HG02852 (cell line): ENCODE results near the gene PPP1R14B.

ENCODE experiments used
- ATAC-seq: cut with Tn5 transposase; IDR thresholded peaks from one replicate; pipeline ENCODE4 v1.9.1; 2021; ENCODE audit warnings: mild to moderate bottlenecking, moderate library complexity; ENCODE audit not compliant: unreplicated experiment

The PPP1R14B gene

DNA sequence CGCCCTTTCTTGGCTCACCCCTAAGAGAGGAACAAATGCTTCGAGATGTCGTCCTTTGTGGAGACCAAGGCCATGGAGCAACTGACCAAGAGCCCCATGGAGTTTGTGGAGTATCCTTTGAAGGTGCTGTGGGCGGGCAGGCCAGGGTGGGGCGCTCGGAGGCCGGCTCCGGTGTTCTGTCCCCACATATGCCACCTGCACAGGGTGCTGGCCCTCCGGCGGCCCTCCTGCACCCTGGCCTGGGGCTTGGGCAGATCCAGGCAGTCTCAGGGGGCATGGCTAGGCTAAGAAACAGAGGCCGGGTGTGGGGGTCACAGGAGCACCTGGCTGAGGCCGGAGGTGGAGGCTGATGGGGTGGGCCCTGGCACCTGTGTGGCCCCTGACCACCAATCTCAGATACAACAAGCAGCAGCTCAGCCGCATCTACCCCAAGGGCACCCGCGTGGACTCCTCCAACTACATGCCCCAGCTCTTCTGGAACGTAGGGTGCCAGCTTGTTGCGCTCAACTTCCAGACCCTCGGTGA is 14.9 kb upstream of the PPP1R14B start:
- no peak for ATAC-seq

DNA sequence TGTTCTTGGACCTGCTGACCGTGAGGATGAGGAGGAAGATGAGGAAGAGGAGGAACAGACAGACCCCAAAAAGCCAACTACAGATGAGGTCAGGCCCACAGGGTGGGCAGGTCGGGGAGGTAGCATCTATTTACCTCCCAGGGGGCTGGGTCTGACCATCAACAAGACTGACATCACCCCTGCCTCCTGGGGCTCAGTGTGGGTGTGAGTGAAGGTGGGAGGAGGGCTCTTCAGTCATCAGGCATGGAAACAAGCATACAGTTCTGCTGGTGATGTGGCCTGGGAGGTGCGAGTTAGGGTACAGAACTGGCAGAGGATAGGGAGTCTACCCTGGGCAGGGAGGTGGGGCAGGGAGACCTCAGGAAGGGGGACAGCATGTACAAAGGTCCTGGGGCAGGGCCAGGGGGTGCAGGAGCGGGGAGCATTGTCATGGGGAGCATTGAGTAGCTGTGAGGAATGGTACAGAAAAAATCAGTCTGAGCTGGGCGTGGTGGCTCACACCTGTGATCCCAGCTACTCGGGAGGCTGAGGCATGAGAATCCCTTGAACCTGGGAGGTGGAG is 13.5 kb upstream of the PPP1R14B start:
- ATAC-seq, result no peak

DNA sequence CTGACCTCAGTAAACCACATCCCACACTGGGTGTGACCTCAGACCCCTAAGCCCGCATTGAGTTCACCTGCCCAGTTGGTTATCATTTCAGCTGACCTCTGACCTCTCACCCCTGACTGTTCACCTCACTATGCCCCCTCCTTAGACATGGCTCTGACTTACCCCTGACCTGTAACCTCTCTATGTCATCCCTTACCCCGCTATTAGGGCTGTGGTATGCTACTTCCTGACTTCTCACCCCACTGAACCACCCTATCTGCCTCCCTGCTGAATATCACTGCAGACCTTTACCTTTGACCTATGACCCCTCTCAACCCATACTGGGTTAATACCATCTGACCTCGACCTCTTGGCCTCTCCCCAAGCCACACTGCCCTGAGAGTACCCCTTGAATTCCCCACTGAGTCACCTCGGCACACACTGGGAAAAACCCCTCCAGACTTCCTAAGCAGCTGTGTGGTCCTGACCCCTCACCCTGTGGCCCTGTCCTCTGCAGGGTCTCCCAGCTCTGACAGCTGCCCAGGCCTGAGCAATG is 12.9 kb upstream of the PPP1R14B start:
- no peak for ATAC-seq

DNA sequence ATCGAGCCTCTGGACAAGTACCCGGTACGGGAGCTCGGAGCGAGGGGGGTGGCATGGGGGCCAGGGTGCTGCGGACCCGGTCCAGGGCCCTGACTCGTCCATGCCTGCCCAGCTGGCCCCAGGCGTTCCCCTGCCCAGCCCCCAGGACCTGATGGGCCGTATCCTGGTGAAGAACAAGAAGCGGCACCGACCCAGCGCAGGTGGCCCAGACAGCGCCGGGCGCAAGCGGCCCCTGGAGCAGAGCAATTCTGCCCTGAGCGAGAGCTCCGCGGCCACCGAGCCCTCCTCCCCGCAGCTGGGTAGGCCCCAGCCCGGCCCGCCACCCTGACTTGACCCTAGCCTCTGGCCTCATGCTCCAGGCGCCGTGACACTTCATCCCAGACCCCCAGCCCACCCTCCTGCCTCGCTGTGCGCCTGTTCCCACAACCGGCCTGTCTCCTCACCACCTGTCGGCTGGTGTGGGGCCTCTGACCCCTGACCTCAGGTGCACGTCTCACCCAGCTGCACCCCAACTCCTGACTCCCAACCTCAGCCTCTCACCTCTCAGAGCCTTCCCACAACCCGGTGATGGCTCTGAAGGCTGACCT is 12.3 kb upstream of the PPP1R14B start:
- no peak for ATAC-seq

DNA sequence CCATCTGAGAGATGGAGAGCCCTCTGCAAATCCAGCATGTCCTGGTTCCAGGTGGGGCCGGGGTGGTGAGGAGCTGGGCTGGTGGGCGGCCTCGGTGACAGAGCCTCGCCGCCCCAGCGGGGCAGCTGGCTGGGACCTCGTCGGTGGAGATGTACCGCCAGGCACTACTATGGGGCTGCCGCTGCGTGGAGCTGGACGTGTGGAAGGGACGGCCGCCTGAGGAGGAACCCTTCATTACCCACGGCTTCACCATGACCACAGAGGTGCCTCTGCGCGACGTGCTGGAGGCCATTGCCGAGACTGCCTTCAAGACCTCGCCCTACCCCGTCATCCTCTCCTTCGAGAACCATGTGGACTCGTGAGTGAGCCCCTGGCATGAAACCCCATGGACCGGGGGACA is 11.6 kb upstream of the PPP1R14B start:
- no peak for ATAC-seq

DNA sequence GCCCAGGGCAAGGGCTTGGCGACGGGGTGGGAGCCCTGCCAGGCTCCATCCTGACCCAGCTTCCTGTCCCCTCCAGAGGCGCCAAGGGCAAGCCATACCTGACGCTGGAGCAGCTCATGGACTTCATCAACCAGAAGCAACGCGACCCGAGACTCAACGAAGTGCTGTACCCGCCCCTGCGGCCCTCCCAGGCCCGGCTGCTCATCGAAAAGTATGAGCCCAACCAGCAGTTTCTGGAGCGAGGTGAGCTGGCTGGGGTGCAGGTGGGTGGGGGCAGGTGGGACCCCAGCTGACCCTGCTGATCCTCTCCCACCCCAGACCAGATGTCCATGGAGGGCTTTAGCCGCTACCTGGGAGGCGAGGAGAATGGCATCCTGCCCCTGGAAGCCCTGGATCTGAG is 9.6 kb upstream of the PPP1R14B start:
- no peak for ATAC-seq

DNA sequence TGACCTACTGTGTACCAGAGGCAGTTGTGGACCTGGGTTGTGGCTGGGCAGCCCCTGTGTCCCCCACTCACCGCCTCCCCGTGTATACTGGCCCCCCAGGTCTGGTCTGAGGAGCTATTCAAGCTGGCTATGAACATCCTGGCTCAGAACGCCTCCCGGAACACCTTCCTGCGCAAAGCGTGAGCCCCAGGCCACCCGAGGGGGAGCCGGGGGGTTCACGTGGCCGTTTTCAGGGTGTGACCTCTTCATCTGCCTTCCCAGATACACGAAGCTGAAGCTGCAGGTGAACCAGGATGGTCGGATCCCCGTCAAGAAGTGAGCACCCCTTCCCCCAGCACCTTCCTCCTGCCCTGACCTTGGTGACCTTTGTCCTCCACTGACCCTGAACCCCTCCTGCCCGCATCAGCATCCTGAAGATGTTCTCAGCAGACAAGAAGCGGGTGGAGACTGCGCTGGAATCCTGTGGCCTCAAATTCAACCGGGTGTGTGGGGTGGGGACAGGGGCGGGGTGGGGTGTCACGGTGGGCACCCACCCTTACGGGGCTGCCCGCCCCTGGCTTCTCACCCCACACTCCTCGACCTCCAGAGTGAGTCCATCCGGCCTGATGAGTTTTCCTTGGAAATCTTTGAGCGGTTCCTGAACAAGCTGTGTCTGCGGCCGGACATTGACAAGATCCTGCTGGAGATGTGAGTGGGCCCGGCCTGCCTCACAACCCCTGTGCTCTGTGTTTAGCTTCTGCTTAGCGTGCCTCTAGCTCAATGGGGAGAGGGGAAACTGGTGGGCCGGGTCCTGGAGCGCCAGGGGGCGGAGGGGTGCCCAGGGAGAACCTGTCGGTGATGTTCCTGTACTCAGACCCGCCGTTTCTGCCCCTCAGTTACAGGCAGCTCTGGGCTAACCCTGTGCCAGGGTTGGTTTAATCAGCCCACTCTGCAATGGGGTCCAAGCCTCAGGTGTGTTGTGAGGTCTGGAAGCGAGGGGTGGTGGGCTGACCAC is 8.7 kb upstream of the PPP1R14B start:
- no peak for ATAC-seq

DNA sequence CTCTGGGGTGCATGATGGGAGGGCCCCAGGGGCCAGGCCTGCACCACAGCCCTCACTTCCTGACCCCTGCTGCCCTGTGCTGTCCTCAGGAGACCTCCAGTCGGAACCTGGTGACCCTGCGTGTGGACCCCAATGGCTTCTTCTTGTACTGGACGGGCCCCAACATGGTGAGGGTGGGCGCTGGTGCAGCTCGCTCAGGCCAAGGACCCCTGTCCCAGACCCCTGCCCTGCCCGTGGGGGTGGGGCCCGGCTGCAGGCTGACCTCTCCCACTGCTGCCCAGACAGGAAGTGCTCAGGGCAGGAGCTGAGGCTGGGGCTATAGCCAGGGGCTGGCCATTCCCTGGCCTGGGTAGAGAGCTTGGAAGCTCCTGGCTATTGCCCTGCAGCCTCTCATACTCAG is 7.6 kb upstream of the PPP1R14B start:
- ATAC-seq, result no peak

DNA sequence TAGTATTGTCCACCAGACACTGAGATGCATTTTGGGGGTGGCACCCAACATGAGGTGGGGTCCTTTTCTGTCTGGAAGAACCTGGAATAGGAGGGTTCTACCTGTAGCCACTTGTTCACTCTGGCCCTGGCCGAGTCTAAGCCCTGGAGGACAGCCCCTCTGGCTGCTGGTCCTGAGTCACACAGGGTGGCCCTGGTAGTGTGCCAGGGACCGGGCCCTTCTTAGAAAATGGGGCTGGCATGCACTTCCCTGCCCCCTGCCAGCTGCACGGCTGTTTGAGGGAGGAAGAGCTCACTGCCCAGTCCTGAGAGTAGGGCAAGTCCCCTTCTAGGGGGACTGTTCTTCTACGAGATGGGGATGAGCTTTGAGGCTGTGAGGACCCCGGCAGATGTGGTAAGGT is 6.7 kb upstream of the PPP1R14B start:
- no peak for ATAC-seq

DNA sequence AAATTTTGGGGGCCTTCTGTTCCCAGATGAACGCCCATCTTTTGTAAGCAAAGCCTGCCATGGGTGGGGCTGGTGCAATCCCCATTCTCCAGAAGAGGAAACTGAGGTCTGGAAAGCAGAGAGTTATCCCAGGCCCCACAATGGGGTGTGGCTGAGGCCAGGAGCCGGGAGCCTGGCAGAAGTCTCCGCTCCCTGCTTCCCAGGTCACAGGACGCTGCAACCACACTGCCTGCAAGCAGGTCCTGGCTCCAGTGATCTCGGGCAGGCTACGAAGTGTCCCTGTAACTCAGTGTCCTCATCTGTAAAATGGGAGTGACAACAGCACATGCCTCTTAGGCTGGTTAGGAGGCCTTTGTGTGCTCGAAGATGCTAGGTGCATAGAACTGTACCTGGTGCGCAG is 6.3 kb upstream of the PPP1R14B start:
- ATAC-seq, result no peak

DNA sequence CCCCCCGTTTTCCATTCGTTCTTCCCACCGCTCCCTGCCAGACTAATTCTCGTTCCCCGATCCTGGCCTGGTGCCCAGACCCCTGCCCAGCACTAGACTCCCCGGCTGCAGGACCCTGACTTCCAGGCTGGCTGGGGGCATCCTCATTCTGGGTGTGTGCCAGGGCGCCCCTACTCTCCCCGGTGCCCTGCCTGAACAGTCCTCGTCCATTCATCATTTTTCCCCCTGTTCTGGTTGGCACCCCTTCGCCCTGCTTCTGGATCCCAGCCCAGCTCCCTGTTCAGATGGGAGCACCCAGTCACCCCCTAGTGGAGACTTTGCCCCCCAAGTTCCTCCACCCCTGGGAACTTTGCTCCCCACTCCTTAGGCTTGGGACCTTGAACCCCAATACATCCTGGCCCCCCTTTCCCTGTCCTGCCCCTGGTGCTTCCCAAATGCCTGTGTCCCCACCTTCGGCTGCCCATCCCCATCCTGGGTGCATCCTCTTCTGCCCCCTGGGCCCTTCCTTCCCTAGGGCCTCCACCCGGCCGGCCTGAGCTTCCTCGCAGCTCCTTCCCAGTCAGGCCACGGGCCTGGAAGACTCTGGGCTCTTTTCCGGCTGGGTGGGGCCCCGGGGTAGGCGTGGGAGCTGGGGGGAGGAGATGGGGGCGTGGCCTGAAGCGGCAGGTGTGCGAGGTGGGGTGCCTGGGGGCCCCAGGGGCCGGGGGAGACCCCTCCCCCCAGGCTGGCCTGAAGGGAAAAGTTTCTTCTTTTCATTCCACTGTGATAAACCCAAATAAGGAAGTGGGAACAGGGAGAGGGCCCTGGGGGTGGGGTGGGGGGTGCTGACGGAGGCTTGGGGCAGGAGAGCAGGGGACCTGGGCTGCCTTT is 5.5 kb upstream of the PPP1R14B start:
- ATAC-seq, result no peak

DNA sequence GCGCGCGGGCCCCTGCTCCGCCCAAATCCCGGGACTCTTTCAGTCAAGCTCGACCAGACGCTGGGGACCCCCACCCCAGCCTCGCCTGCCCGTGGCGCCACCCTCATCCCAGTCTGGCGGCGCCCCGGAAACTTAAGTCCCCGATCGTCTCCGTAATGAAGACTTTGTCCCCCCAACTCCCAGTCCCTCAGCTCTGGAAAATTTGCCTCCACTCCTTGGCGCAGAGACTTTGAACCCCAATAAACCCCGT is 4.9 kb upstream of the PPP1R14B start:
- ATAC-seq, result peak; percentile 14

DNA sequence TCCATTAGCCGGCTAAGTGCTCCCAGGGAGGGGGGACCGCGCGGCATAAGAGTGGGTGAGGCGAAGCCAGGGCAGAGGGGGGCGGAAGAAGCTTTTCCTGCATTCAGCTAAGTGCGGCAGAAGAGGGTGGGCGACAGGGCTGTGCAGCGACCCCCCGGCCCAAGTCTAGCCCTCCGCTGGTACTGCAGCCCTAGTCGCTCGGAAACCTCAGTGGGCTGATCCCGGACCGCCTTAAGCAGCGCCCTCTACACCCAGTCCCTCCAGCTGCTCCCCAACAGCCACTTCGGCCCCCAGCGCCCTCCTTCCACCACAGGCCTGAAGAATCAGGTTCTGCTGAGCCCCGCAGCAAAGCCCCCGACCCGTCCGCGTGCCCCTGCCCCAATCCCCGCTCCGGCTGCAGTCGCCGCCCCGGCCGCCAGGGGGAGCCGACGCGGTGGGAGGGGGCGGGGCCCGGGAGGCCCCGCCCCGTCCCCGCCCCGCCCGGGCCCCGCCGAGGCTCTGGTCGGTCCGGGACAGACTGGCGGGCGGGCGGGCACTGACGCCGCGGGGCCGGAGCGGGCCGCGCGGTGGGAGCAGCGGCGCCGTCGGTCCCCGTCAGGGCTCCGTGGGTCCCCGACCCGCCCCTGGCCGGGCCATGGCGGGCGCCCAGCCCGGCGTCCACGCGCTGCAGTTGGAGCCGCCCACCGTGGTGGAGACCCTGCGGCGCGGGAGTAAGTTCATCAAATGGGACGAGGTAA is 4.4 kb upstream of the PPP1R14B start, which contains the start of gene PLCB3:
PLCB3 (plus strand) TSS at position 515 of the 737 bp plus-strand sequence; CDS start at position 635, 120 bp downstream.
- ATAC-seq, result peak; percentile 44

DNA sequence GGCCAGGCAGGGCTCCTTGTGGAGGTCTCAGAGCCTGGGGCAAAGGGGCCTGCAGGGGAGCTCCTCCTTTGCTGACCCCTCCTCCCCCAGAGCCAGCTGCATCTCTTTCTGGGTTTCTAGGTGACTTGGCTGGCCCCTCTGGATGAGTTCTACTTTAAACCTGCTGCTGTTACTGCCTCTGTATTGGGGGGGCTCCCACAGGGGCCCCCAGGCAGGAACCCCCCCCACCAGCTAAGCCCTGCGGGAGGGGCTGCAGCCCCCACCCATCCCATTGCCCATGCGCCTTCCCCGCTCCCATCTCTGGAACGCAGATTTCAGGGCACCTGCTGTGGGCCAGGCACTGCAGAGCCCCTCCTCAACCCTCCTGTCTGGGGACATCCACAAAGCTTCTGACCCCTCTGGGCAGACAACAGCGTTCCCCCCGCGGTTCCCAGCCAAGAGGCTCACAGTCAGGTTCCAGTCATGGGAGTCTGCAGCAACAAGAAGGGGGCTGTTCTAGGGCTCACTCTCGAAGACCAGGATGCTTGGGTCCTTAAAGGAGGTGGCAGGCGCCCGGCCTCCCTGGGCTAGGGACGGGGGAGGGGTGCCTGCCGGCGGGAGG is 3.8 kb upstream of the PPP1R14B start:
- ATAC-seq, result no peak

DNA sequence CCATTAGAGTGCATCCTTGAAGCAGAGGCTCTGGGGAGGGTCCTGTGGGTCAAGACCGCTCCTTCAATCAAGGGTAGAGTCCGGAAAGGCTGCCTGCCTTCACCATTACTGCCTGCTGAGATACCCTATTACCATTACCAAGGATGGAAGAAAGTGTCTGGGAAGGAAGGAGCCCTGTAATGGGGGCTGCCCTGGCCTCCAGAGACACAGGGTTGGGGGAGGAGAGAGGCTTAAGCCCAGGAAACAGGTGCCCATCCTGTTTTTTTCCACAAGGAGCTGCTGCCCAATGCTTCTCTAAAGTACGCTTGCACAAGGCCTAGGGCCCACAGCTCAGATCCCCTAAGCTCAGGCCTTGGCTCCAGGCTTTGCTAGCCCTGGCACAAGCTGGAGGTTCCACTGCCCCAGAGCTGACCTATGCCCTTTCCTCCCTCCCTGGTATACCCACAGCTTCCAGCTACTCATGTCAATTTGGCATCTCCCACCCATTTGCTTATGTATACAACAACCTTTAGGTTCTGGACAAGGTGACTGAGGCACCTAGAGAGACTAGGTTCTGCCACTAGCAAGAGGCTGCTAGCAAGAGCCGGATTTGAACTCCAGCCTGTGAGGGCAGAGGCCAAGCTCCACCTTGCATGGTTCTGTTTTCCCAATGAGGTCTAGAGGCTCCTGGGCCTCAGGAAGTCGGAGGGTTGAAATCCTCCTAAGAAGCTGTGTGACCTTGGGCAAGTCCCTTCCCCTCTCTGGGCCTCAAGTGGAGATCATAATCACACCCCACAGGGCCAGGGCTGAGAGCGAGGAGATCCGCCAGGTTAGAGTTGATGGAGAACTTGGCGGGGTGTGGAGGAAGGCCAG is 3.0 kb upstream of the PPP1R14B start:
- ATAC-seq, result no peak

DNA sequence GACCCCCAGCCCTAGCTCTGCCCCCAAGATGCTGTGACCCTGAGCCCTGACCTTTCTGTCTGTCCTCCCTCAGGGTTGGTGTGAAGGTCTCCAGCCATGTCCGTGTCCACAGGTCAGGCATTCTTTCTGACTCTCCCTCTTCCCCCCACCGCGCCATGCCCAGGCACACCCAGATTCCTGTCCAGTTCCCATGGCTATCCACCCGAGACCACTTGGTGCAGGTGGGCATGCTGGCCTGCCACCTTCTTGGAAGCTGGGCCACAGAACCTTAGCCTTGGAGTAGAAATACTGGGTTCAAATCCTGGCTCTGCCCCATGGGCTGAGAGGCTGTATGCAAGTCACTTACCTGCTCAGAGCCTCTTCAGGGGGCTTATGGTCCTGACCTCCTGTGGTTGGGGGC is 2.3 kb upstream of the PPP1R14B start:
- ATAC-seq, result no peak

DNA sequence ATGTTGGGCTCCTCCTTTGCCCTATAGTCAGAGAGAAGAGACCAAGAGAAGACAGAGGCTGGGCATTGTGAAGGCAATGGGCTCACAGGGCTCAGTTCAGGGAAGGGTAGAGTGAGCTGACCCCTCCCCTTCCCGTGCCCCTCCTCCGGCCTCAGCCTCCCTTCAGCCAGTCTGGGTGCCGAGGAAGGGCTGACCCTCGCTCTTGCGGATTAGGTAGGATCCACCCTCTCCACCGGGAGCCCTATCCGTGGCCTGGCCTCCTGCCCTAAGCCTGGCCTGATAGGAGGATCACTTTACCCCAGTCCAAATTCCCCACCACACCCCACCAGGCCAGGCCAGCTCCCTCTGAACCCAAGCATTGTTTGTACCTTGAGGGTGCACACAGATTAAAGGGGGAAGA is 1.8 kb upstream of the PPP1R14B start:
- no peak for ATAC-seq

DNA sequence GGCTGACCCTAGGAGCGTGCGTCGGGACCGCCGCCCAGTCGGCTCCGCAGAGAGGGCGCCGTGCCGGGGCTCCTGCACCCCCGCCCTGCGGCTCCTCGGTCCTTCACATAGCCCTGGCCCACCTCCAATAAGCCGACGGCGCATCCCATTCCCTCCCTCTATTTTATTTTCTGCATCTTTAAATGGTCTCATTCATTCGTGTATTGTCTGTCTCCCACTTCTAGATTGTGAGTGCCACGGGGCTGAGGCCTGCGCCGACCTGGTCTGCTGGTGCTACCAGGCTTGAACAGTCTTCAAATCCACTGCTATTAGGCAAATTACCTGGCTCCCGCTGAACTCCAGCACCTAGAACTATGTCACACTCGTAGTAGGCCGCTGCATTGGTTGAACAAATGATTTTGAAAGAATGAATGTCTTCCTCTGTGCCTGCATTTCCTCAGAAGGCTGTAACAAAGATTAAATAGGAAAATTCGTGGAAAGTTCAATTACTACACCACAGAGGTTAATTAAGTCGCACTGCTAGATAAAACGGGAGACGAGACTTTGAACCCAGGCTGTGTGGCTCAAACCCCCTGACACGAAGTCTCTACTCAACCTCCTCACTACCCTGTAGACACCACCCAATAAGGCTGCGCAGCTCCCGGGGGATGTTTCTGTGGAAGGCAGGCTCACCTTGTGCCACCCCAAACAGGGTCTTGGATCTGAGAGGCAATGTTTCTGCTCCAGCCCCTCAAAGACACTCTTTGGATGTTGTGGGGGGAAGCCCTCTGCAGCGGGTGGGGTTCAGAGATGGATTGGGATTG is 1.2 kb upstream of the PPP1R14B start:
- no peak for ATAC-seq
